Measurements from ENCODE around the gene GTF2A2. TPM values are rescaled to one million over a fixed set of nuclear protein-coding genes. Genes with fewer than 3 reads are reported as not detected.
"Not testable (repeated sequence)": the region's sequence is repeated elsewhere in the genome, so short reads cannot be mapped to it uniquely, and the experiment has no call there.

The GTF2A2 gene
- polyA plus RNA-seq (ENCODE audit: insufficient read length), result 97.9 TPM

DNA sequence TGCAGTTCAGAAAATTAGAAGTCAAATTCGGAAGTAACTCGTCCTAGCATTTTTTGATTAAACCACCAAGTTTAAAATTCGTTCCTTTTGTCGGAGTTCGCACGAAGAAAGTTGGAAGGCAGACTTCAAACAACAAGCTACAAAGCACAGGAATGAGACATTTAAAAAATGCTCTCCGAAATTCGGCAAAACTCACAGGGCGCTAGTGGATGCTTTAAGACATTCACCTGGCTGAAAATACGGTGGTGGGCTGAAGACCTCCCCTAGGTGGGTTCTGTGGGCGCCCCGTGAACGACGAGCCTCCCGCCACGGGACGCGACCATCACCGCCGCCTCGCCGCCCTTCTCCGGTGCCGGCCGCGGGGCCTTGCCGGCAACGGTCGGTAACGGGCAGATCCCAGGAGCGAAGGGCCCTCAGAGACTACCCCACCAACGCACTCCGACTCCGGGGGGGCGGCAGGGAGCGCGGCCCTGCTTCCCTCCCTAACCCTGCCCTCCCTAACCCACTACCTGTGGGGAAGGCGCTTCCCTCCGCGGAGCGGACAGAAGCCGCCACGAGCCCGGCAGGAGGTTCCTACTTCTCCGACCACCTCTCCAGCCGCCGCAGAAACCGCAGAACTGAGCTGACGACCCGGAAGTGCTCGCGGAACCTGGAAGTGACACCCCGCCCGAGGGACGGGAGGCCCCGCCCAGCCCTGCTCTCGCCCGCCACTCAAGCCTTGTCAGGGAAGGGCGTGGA, at the start of gene GTF2A2:
TSS of gene GTF2A2 (minus strand) at position 619 of the 738 bp plus-strand sequence. CDS start 5,238 bp downstream, outside the sequence.
- peak; percentile 94 for DNase-seq

GRCh38 chr15:59703979-59704796, 46.9 kb upstream of the GTF2A2 start:
- DNase-seq, result no peak

GRCh38 chr15:59702351-59702750, 45.0 kb upstream of the GTF2A2 start:
- DNase-seq, result no peak

GRCh38 chr15:59701880-59702279, 44.6 kb upstream of the GTF2A2 start:
- DNase-seq, result no peak

GRCh38 chr15:59699810-59700431, 42.6 kb upstream of the GTF2A2 start:
- no peak for DNase-seq

- DNase-seq, result not testable (repeated sequence)
Measured at GRCh38 chr15:59698065-59698464, 40.8 kb upstream of the GTF2A2 start.

DNA sequence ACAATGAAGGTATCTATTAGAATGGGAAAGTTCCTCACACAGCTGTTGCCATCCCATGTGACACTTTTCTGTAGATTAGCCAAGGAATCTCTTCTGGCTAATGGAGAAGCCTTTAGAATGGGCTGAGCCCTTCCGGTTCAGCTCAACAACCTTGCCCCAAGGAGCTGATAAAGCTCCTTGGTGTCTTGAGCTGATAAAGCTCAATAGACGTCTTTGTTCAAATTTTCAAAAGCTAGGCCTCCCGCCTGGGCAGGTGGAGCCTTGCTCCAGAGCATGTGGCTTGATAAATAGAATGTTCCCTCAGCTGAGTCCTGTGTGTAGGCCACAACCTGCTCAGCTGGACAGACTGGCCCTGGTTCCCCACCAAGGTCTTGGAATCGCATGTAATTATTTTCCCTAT, 39.0 kb upstream of the GTF2A2 start:
- no peak for DNase-seq

DNA sequence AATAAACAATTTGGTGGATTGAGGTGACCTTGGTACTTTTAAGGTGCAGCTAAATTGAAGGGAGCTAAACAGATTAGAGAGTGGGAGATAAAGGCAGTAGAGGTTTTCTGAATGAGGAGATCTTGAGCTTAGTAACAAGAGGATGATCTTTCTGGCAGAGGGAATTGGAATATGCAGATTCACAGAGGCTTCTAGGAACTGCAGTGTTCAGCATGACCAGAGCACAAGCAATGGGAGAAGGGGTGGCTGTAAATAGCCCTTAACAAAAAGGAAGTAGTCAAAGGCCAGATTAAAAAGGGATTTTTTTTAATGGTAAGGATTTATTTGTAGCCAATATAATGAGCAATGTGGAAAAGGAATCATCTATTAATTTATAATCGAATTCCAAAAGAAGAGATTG, 37.5 kb upstream of the GTF2A2 start:
- DNase-seq, result no peak

DNA sequence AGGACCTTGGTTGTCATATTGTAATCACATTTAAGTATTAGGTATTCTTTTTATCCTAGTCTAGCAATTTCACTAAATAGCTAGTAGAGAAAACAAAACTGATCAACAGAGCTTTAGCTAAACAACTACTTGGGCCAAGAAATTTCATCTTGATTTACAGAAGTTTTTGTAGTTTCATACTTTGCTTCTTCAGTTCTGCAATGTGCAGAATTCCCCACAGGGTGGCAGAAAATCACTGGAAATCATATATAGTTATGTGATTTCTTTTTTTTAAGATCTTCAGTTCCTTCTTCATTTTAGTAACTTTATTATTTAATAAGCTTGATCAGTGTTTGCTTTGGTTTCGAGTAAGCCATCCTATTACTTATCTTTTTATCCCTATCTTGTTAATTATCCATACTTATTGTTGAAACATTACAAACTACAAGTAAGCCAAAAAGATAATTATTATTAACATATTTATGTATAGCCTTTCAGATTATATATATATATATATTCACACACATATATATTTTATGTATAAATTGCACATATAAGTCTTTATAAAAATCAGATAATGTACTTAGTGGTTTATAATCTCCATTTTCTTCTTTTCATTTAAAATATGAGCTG, 34.0 kb upstream of the GTF2A2 start:
- peak; percentile 45 for DNase-seq

DNA sequence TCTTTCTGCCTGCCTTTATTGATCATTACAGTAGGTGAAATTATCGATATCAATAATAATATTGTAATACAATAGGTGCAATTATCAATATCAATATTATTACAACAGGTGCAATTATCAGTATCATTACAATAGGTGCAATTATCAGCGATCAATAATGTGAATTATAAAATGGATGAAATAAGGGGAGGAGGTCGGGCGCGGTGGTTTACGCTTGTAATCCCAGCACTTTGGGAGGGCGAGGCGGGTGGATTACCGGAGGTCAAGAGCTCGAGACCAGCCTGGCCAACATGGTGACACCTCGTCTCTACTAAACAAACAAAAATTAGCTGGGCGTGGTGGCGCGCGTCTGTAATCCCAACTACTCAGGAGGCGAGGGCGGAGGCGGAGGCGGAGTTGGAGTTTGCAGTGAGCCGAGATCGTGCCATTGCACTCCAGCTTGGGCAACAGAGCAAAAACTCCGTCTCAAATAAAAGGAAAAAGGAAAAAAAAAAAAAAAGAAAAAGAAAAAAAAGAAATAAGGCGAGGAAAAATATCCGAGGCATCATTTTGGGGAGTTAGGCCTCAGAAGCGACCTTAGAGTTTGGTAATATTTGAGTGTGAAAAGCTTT, 32.4 kb upstream of the GTF2A2 start:
- peak; percentile 42 for DNase-seq

- peak; percentile 98 for DNase-seq
Measured at GRCh38 chr15:59688782-59689625, 31.7 kb upstream of the GTF2A2 start, which contains the start of gene BNIP2. BNIP2 (minus strand) TSS chr15:59689320; CDS start chr15:59682457, 6,863 bp downstream.

DNA sequence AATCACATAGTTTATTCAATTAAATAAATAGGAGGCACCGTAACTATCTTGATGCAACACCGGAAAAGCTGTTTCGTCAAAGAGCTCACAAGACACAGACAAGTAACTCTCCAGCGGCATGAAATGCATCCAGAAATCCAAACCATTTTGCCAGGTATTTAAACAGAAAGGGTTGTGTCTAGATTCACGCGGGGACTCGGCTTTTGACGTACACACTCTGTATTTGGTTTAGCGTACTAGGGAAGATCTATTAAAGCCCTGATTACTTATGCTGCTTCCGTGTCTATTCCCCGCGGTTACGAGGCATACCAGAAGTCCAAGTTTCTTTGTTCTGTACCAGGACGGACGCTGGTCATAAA, 31.1 kb upstream of the GTF2A2 start:
- peak; percentile 26 for DNase-seq

DNA sequence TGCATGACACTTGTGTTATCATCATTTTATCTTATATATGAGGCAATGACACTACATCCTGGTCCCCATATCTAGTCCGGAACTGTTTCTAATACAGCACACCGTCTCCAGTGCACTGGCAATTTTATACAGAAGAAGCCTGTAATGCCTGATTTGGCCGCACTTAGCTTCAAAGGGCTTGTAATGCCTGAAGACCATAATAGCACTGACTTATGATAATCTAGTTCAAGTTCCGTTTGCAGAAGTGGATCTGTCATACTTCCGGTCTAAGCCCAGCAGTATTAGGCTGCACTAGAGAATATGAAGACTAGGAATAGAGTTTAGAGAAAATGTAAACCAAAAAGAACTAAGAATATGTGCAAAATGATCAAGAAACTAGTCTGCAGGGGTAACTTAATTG, 30.5 kb upstream of the GTF2A2 start:
- no peak for DNase-seq

DNA sequence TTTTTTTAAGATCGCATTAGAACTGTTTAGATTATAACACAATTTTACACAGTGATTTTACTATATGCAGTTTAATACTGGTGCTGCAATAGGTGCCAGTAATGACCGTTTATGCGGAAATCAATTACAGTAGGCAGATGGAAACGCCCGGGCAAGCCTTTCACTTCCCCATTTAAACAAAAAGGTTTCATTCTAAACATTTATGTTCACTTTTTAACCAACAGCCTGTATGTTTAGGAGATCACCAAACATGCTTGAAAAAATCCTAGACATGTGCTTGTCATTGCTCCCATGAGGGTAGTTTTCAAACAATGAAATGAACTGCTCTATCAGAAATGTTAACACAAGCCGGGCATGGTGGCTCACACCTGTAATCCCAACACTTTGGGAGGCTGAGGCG, 29.1 kb upstream of the GTF2A2 start:
- no peak for DNase-seq

DNA sequence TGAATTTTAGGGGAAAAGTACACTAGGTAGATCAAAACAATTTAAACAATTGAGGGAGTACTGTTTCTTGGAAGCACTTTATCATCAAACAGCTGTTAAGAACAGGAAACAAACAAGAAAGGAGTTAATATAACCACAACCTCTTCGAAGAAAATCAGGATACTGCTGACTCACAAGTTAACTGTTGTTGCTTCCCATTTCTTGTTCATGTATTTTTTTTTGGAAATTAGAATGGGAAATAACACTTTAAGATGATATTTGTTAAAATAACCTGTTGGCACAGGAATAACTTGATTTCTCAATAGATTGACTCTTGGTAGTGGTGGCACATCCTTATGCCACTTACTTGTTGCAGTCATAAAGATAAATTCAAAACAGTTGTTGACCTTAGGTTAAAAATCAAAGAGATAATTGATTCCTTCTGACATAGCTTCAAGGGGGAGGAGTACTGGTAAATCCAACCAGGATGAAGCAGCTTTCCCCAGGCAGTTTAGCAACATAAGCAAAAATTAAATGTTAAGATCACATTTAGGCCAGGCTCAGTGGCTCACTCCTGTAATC, 28.5 kb upstream of the GTF2A2 start:
- DNase-seq, result no peak

- DNase-seq, result no peak
Measured at GRCh38 chr15:59680870-59681269, 23.6 kb upstream of the GTF2A2 start.

DNA sequence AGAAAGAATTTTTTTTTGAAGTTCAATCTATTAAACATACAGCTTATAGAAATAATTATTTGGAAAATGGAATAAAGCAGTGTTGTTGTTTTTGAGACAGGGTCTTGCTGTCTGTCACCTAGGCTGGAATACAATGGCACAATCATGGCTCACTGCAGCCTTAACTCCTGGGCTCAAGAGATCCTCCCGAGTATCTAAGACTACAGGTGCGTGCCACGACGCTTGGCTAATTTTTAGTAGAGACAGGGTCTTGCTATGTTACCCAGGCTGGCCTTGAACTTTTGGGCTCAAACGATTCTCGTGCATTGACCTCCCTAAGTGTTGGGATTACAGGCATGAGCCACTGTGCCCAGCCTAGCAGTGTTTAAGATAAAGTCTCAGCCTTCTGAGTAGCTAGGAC, 23.0 kb upstream of the GTF2A2 start:
- no peak for DNase-seq

- no peak for DNase-seq
Measured at GRCh38 chr15:59678620-59679019, 21.3 kb upstream of the GTF2A2 start.

- no peak for DNase-seq
Measured at GRCh38 chr15:59678172-59678571, 20.9 kb upstream of the GTF2A2 start.

DNA sequence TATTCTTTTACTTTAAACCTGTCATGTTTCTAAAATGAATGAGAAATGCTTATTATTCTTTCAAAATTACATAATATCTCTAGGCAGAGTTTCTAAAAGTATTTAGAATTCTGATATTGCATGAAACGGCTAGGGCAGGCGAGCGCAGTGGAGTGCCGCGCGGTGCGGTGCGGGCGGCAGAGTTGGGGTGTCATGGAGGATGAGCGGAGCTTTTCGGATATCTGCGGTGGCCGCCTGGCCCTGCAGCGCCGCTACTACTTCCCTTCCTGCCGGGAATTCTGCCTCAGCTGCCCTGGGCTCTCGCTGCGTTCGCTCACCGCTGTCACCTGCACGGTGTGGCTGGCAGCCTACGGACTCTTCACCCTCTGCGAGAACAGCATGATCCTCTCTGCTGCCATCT, 19.2 kb upstream of the GTF2A2 start:
- no peak for DNase-seq

DNA sequence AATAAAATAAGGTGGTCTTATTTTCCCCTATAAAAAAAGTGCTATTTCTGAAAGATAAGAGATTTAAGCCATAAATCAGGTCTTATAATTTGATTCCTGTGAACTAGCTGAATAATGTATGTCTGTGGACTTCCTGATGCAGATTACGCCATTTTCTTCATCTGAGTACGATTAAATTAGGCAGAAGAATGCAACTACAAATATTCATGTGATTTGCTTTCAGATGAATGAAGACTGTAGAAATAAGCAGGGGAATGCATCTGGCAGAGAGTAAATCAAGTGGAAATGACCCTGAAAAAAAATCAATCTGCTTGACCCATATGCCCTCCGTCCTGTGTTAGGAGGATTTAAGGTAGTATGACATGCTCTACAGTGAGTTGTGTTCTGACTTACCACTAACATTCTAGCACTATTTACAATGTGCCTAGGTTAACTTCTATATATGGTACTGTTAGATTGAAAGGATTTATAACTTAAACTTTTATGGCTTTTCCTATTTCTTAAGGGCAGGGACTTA, 17.1 kb upstream of the GTF2A2 start:
- DNase-seq, result no peak

All from hindlimb muscle (tissue), 1 donor.